Fibroblast of villous mesenchyme (primary cell): ENCODE results near the gene OR9A4. TPM values are rescaled to one million over a fixed set of nuclear protein-coding genes. Genes with fewer than 3 reads are reported as not detected.
"Not testable (repeated sequence)": the region's sequence is repeated elsewhere in the genome, so short reads cannot be mapped to it uniquely, and the experiment has no call there.

Experiments used
- DNase-seq: peaks from one replicate; pipeline ENCODE4 v3.0.0-alpha.2; 2010; ENCODE audit warnings: low read depth
- H3K4me3 ChIP-seq: 2 replicates; pipeline ENCODE4 v1.5.1; 2011; ENCODE audit warnings: low read depth, mild to moderate bottlenecking, low read length
- CTCF ChIP-seq: IDR thresholded peaks from 2 replicates; pipeline ENCODE4 v1.5.1; 2012; ENCODE audit warnings: low read depth, mild to moderate bottlenecking, low read length; ENCODE audit not compliant: insufficient read depth
- total RNA-seq: library from RNA; depleted of rRNA; stranded (reverse); fragments of >200 nt; gene quantifications from 2 replicates; pipeline ENCODE4 v1.2.3, GENCODE V29; 2012

Gene OR9A4
- total RNA-seq, 1 donor = not detected

- no peak for DNase-seq
Observed at GRCh38 chr7:141880960-141881359, 35.2 kb upstream of the OR9A4 start.

GRCh38 chr7:141884539-141885225, 31.5 kb upstream of the OR9A4 start:
- H3K4me3 ChIP-seq = no peak overlapping the region
- no peak for DNase-seq
- no peak for TF ChIP-seq CTCF

More at GRCh38 chr7:141880960-141881359, 35.2 kb upstream of the OR9A4 start:
- H3K4me3 ChIP-seq = no peak overlapping the region
- no peak for TF ChIP-seq CTCF

- DNase-seq = no peak
- no peak overlapping the region for H3K4me3 ChIP-seq
- TF ChIP-seq CTCF = no peak
Observed at GRCh38 chr7:141889321-141889720, 26.9 kb upstream of the OR9A4 start.

GRCh38 chr7:141891336-141891735, 24.9 kb upstream of the OR9A4 start:
- no peak for TF ChIP-seq CTCF
- H3K4me3 ChIP-seq = no peak overlapping the region
- DNase-seq = no peak

GRCh38 chr7:141899366-141899765, 16.8 kb upstream of the OR9A4 start:
- DNase-seq, H3K4me3 ChIP-seq: not testable (repeated sequence)

- no peak overlapping the region for H3K4me3 ChIP-seq
- no peak for TF ChIP-seq CTCF
- DNase-seq = no peak
Observed at GRCh38 chr7:141906285-141906684, 9.9 kb upstream of the OR9A4 start.

- DNase-seq = no peak
- no peak for TF ChIP-seq CTCF
- no peak overlapping the region for H3K4me3 ChIP-seq
Observed at GRCh38 chr7:141911391-141911790, 4.8 kb upstream of the OR9A4 start.
